SJCRH30 (cell line): ENCODE data around the gene SHMT2. TPM values are rescaled to one million over a fixed set of nuclear protein-coding genes. Genes with fewer than 3 reads are reported as not detected.

ENCODE experiments used
- DNase-seq, 2 experiments: peaks; one replicate each; pipeline ENCODE4 v3.0.0-alpha.2; 2015 to 2020
- H3K27ac ChIP-seq: fragments of 250-450 bp; sonication (Bioruptor Pico); 2 replicates; pipeline ENCODE4 v1.5.1; 2020; ENCODE audit warnings: mild to moderate bottlenecking, moderate library complexity
- H3K27me3 ChIP-seq: fragments of 250-450 bp; sonication (Bioruptor Pico); 2 replicates; pipeline ENCODE4 v1.5.1; 2020; ENCODE audit warnings: mild to moderate bottlenecking, moderate library complexity
- H3K36me3 ChIP-seq: fragments of 250-450 bp; sonication (Bioruptor Pico); 2 replicates; pipeline ENCODE4 v1.5.1; 2020; ENCODE audit warnings: mild to moderate bottlenecking, moderate library complexity
- H3K4me1 ChIP-seq: fragments of 250-450 bp; sonication (Bioruptor Pico); 2 replicates; pipeline ENCODE4 v1.5.1; 2020; ENCODE audit warnings: mild to moderate bottlenecking, moderate library complexity
- H3K4me3 ChIP-seq: fragments of 250-450 bp; sonication (Bioruptor Pico); 2 replicates; pipeline ENCODE4 v1.5.1; 2020; ENCODE audit warnings: mild to moderate bottlenecking, moderate library complexity
- H3K9me3 ChIP-seq: fragments of 250-450 bp; sonication (Bioruptor Pico); replicated peaks from 2 replicates; pipeline ENCODE4 v1.5.1; 2020; ENCODE audit warnings: mild to moderate bottlenecking, moderate library complexity
- total RNA-seq: library from RNA; depleted of rRNA; stranded (reverse); fragments of >200 nt; shearing (Covaris generic); gene quantifications from 2 replicates; pipeline ENCODE4 v1.2.3, GENCODE V29; 2014

The SHMT2 gene
- total RNA-seq, 1 experiment from 2014 or later: 1,712 TPM

DNA sequence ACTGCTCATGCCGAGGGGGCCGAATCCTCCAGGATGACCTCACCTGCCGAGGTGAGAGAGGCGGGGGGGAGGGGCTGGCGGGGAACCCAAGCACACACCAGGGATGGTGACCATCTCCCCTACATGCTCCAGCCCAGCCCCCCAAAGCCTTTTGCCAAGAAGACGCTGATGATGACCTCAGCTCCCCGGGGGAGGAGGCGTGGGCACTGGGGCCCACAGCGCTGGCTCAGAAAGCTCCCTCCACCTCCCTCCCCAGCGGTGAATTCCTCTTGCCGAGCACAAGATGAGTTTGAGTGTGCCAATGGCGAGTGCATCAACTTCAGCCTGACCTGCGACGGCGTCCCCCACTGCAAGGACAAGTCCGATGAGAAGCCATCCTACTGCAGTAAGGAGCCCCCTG, 36.6 kb upstream of the SHMT2 start:
- Histone ChIP-seq H3K4me1 (peaks cover 28% of the 10 kb centered on the region), H3K9me3 (no peaks in the 10 kb centered on the region), H3K27me3 (no peaks in the 10 kb centered on the region), H3K36me3 (peaks cover 5% of the 10 kb centered on the region), H3K27ac (no peak overlapping the region), H3K4me3 (no peak overlapping the region)
- DNase-seq: no peak

DNA sequence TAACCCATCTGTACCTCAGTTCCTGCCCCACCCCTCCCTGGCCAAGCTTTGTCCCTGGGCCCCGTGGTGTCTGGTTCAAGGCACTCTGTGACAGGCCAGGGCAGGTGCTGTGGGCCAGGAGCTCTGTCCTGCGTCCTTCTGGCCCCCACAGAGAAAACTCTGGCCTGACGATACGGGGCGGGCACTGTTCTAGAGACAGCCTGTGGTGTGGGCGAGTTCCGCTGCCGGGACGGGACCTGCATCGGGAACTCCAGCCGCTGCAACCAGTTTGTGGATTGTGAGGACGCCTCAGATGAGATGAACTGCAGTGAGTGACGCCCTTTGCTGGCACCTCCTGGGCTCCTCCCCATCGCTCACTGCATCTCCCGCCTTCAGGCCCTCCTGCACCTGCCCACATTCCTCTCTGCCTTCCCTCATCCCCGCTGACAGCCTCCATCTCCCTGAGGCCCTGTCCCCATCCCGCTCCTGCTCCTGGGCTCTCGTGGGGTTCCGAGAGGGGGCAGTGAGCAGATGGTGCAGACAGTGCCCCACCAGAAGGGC, 35.7 kb upstream of the SHMT2 start:
- Histone ChIP-seq H3K4me1 (peaks cover 25% of the 10 kb centered on the region), H3K4me3 (peak overlapping the region; percentile 5), H3K9me3 (no peaks in the 10 kb centered on the region), H3K36me3 (peaks cover 8% of the 10 kb centered on the region), H3K27me3 (no peaks in the 10 kb centered on the region), H3K27ac (peak overlapping the region; percentile 41)
- peak; percentile 98 to 99 for DNase-seq

DNA sequence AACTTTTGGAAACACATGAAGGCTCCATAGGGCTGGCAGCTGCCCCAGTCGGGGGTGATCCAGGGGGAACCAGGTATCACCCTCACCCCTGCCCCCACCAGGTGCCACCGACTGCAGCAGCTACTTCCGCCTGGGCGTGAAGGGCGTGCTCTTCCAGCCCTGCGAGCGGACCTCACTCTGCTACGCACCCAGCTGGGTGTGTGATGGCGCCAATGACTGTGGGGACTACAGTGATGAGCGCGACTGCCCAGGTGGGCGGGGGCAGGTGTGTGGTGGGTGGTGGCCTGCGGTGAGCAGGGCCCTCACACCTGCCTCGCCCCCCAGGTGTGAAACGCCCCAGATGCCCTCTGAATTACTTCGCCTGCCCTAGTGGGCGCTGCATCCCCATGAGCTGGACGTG, 35.3 kb upstream of the SHMT2 start:
- DNase-seq: no peak
- H3K36me3 ChIP-seq: peaks cover 10% of the 10 kb centered on the region
- peaks cover 25% of the 10 kb centered on the region for H3K4me1 ChIP-seq
- H3K27ac ChIP-seq: peak overlapping the region; percentile 41
- no peaks in the 10 kb centered on the region for H3K9me3 ChIP-seq
- peak overlapping the region; percentile 5 for H3K4me3 ChIP-seq
- H3K27me3 ChIP-seq: no peaks in the 10 kb centered on the region

DNA sequence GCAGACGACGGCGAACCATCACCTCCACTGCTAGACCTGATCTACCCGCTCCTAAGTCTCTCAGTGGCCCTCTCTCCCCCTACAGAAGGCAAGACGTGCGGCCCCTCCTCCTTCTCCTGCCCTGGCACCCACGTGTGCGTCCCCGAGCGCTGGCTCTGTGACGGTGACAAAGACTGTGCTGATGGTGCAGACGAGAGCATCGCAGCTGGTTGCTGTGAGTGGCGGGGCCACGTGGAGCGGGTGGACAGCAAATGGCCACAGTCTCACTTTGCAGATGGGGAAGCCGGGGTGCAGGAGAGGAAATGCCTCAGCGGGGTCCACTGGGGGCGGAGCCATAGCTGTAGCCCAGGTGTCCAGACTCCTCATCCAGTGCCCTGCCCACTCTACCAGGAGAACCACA, 34.3 kb upstream of the SHMT2 start:
- Histone ChIP-seq H3K4me3 (no peak overlapping the region), H3K4me1 (peaks cover 25% of the 10 kb centered on the region), H3K27ac (no peak overlapping the region), H3K9me3 (no peaks in the 10 kb centered on the region), H3K36me3 (peaks cover 10% of the 10 kb centered on the region), H3K27me3 (no peaks in the 10 kb centered on the region)
- DNase-seq: peak; percentile 80 to 83

DNA sequence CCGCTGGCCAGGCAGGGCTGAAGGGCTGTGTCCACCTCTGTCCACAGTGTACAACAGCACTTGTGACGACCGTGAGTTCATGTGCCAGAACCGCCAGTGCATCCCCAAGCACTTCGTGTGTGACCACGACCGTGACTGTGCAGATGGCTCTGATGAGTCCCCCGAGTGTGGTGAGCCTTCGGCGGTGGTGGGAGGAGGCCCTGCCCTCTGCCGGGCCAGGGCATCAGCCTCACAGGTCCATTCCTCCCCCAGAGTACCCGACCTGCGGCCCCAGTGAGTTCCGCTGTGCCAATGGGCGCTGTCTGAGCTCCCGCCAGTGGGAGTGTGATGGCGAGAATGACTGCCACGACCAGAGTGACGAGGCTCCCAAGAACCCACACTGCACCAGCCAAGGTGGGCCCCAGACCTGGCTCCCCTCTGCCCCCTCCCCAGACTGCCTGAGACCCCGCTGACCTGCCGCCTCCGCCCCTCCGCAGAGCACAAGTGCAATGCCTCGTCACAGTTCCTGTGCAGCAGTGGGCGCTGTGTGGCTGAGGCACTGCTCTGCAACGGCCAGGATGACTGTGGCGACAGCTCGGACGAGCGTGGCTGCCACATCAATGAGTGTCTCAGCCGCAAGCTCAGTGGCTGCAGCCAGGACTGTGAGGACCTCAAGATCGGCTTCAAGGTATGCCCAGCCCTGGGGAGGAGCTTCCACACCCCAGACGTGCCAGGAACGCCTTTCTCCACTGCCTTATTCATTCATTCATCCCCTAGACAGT, 33.7 kb upstream of the SHMT2 start:
- H3K27me3 ChIP-seq: no peaks in the 10 kb centered on the region
- no peak overlapping the region for H3K4me3 ChIP-seq
- DNase-seq: no peak
- H3K36me3 ChIP-seq: peaks cover 10% of the 10 kb centered on the region
- no peaks in the 10 kb centered on the region for H3K9me3 ChIP-seq
- H3K27ac ChIP-seq: no peak overlapping the region
- peaks cover 25% of the 10 kb centered on the region for H3K4me1 ChIP-seq

DNA sequence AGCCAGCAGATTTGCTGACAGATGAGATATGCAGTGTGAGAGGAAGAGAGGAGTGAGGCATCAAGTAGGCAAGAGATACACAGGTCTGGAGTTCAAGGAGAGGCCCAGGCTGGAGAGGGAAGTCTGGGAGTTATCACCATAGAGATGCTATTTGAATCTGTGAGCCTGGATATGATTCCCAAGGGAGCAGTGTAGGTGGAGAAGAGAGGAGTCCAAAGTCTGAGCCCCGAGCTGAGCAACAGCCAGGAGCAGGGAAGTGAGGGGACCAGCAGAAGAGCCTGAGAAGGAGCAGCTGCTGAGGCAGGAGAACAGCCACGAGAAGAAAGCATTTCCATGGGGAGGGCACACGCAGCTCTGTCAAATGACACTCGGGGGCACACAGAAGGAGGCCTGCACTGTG, 33.1 kb upstream of the SHMT2 start:
- no peaks in the 10 kb centered on the region for H3K27me3 ChIP-seq
- DNase-seq: no peak
- H3K4me3 ChIP-seq: no peak overlapping the region
- H3K4me1 ChIP-seq: peaks cover 25% of the 10 kb centered on the region
- H3K36me3 ChIP-seq: peaks cover 10% of the 10 kb centered on the region
- H3K27ac ChIP-seq: no peak overlapping the region
- no peaks in the 10 kb centered on the region for H3K9me3 ChIP-seq

DNA sequence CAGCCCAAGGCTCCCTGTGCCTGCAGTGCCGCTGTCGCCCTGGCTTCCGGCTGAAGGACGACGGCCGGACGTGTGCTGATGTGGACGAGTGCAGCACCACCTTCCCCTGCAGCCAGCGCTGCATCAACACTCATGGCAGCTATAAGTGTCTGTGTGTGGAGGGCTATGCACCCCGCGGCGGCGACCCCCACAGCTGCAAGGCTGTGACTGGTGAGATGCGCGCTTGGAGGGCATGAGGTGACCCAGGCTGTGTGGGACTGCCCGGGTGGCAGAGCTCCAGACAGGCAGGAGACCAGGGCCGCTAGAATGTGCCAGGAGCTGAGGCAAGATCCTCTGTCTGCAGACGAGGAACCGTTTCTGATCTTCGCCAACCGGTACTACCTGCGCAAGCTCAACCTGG, 32.6 kb upstream of the SHMT2 start:
- H3K9me3 ChIP-seq: no peaks in the 10 kb centered on the region
- H3K4me1 ChIP-seq: peaks cover 25% of the 10 kb centered on the region
- H3K27me3 ChIP-seq: no peaks in the 10 kb centered on the region
- no peak for DNase-seq
- no peak overlapping the region for H3K4me3 ChIP-seq
- no peak overlapping the region for H3K27ac ChIP-seq
- peaks cover 9% of the 10 kb centered on the region for H3K36me3 ChIP-seq

DNA sequence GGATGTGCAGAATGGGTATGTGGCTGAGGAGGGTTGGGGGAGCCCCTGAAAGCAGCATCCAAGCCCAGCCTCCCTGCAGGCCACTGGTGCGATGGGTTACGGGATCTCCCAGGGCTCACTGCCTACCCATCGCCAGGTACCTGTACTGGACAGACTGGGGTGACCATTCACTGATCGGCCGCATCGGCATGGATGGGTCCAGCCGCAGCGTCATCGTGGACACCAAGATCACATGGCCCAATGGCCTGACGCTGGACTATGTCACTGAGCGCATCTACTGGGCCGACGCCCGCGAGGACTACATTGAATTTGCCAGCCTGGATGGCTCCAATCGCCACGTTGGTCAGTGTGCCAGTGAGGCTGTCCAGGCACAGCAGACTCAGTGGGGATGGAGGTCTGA, 31.2 kb upstream of the SHMT2 start:
- no peaks in the 10 kb centered on the region for H3K27me3 ChIP-seq
- no peaks in the 10 kb centered on the region for H3K9me3 ChIP-seq
- H3K4me3 ChIP-seq: no peak overlapping the region
- H3K36me3 ChIP-seq: peaks cover 13% of the 10 kb centered on the region
- H3K4me1 ChIP-seq: peaks cover 19% of the 10 kb centered on the region
- DNase-seq: no peak
- no peak overlapping the region for H3K27ac ChIP-seq

DNA sequence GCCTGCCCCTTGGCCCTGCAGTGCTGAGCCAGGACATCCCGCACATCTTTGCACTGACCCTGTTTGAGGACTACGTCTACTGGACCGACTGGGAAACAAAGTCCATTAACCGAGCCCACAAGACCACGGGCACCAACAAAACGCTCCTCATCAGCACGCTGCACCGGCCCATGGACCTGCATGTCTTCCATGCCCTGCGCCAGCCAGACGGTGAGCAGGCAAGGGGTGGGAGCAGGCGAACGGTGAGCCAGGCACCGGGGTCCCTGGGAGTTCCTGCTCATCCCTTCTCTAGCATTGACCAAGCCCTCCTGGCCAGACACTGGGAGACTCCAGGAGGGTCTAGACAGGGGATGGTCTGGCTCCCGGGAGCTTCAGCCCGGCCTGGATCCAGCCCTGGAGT, 30.3 kb upstream of the SHMT2 start:
- Histone ChIP-seq H3K36me3 (peaks cover 17% of the 10 kb centered on the region), H3K4me1 (peaks cover 11% of the 10 kb centered on the region), H3K27ac (no peak overlapping the region), H3K4me3 (no peak overlapping the region), H3K9me3 (no peaks in the 10 kb centered on the region), H3K27me3 (no peaks in the 10 kb centered on the region)
- no peak for DNase-seq

DNA sequence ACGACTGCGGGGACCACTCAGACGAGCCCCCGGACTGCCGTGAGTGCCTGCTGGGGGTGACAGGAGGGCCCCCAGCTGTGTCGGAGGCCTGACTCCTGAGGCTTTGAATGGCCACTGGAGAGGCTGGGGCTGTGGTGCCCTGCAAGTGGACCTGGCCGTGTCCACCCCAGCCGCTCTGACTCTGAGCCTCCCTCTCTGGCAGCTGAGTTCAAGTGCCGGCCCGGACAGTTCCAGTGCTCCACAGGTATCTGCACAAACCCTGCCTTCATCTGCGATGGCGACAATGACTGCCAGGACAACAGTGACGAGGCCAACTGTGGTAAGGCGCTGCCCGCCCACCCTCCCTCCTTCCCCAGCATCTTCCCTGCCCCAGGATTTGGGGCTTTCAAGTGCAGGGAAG, 29.0 kb upstream of the SHMT2 start:
- Histone ChIP-seq H3K4me1 (no peaks in the 10 kb centered on the region; the same call in 1 of the 2 replicates), H3K27me3 (no peaks in the 10 kb centered on the region), H3K36me3 (peaks cover 18% of the 10 kb centered on the region), H3K27ac (no peak overlapping the region), H3K9me3 (no peaks in the 10 kb centered on the region), H3K4me3 (no peak overlapping the region)
- DNase-seq: no peak

DNA sequence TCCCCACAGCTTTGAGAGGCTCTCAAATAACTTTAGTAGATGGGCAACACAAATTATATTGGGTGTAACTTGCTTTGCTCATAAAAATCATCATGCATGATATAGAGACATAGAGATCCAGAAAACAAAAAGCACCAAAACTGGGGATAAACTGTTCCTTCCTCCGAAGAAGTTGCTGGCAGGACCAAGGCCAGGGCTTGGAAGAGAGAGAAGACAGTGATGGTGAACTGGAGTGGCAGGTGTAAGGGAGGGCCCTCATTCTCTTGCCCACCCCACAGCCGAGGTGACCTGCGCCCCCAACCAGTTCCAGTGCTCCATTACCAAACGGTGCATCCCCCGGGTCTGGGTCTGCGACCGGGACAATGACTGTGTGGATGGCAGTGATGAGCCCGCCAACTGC, 28.3 kb upstream of the SHMT2 start:
- Histone ChIP-seq H3K9me3 (no peaks in the 10 kb centered on the region), H3K36me3 (peaks cover 24% of the 10 kb centered on the region), H3K4me3 (no peak overlapping the region), H3K4me1 (no peaks in the 10 kb centered on the region), H3K27me3 (no peaks in the 10 kb centered on the region), H3K27ac (no peak overlapping the region)
- no peak for DNase-seq

DNA sequence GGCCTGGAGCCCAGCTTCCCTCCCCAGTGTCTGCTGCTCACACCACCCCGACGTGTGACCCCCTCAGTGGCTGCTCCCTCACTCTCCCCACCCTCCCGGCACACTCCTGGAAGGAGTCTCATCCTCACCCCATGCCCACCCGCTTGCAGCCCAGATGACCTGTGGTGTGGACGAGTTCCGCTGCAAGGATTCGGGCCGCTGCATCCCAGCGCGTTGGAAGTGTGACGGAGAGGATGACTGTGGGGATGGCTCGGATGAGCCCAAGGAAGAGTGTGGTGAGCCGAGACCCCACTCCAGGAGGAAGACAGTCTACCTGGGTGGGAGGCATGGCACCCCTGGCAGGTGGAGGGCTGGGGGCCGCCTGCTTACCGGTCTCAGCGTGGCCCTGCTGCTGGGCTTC, 27.9 kb upstream of the SHMT2 start:
- no peak for DNase-seq
- Histone ChIP-seq H3K4me3 (no peak overlapping the region), H3K4me1 (no peaks in the 10 kb centered on the region), H3K36me3 (peaks cover 24% of the 10 kb centered on the region), H3K27ac (no peak overlapping the region), H3K27me3 (no peaks in the 10 kb centered on the region), H3K9me3 (no peaks in the 10 kb centered on the region)

DNA sequence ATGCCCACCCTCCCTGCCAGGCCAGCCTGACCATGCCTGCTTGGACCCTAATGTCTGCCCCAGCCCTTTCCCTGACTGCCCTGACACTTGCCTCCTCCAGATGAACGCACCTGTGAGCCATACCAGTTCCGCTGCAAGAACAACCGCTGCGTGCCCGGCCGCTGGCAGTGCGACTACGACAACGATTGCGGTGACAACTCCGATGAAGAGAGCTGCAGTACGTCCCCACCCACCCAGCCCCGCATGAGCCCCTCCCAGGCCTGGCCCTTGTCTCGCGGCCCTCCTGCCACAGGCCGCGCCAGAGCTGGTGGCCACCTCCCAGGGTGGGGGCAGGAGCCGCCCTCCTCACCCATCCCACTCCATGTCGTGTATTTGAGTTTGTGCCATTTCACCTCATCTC, 27.2 kb upstream of the SHMT2 start:
- DNase-seq: no peak
- Histone ChIP-seq H3K4me1 (no peaks in the 10 kb centered on the region), H3K4me3 (no peak overlapping the region), H3K36me3 (peaks cover 26% of the 10 kb centered on the region), H3K27me3 (no peaks in the 10 kb centered on the region), H3K9me3 (no peaks in the 10 kb centered on the region), H3K27ac (no peak overlapping the region)

DNA sequence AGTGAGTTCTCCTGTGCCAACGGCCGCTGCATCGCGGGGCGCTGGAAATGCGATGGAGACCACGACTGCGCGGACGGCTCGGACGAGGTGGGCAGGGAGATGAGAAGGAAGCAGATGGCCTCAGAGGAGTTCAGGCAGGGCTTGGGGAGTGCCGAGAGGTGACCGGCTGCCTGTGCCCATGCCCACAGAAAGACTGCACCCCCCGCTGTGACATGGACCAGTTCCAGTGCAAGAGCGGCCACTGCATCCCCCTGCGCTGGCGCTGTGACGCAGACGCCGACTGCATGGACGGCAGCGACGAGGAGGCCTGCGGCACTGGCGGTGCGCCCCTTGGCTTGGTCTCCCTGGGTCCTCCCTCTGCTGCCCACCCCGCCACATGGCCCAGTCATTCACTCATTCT, 26.3 kb upstream of the SHMT2 start:
- Histone ChIP-seq H3K4me1 (no peaks in the 10 kb centered on the region), H3K36me3 (peaks cover 26% of the 10 kb centered on the region), H3K4me3 (no peak overlapping the region), H3K9me3 (no peaks in the 10 kb centered on the region), H3K27ac (no peak overlapping the region), H3K27me3 (no peaks in the 10 kb centered on the region)
- DNase-seq: no peak

DNA sequence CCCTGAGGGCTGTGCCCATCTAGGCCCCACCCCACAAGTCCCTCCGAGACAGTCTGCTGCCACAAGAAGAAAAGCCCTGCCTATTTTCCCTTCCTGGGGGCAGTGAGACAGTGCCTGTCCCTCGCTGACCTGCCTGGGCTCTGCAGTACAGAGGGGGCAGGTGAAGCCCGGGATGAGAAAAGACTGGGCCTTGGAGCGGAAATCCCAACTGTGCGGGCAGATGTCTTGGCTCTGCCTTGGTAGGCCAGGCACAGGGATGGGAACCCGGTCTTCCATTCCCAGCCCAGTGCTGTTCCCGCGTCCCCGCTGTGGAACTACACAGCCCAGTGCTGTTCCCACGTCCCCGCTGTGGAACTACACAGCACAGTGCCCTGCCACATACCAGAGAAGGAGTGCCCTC, 25.7 kb upstream of the SHMT2 start:
- no peaks in the 10 kb centered on the region for H3K9me3 ChIP-seq
- no peak for DNase-seq
- no peak overlapping the region for H3K27ac ChIP-seq
- H3K4me1 ChIP-seq: no peaks in the 10 kb centered on the region
- H3K27me3 ChIP-seq: no peaks in the 10 kb centered on the region
- H3K4me3 ChIP-seq: no peak overlapping the region
- H3K36me3 ChIP-seq: peaks cover 23% of the 10 kb centered on the region

DNA sequence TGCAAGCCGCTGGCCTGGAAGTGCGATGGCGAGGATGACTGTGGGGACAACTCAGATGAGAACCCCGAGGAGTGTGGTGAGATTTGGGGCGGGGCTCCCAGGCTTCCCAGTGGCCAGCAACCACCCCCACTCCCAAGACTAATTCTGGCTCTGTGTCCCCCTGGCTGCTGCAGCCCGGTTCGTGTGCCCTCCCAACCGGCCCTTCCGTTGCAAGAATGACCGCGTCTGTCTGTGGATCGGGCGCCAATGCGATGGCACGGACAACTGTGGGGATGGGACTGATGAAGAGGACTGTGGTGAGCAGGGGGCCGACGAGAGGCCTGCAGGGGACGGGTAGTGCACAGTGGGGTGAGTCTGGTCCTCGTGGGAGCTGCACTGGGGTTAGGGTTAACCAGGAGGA, 25.1 kb upstream of the SHMT2 start:
- H3K36me3 ChIP-seq: peaks cover 20% of the 10 kb centered on the region
- no peaks in the 10 kb centered on the region for H3K9me3 ChIP-seq
- no peak overlapping the region for H3K27ac ChIP-seq
- H3K4me3 ChIP-seq: no peak overlapping the region
- no peak for DNase-seq
- H3K4me1 ChIP-seq: no peaks in the 10 kb centered on the region
- H3K27me3 ChIP-seq: no peaks in the 10 kb centered on the region
